GM21786 (cell line): ENCODE results near the gene FNTB.

Experiments used
- ATAC-seq: cut with Tn5 transposase; IDR thresholded peaks from one replicate; pipeline ENCODE4 v1.9.1; 2021; ENCODE audit not compliant: unreplicated experiment

Gene FNTB

GRCh38 chr14:64952598-64953309 lies 33.9 kb upstream of the FNTB start:
- peak; percentile 60 for ATAC-seq

DNA sequence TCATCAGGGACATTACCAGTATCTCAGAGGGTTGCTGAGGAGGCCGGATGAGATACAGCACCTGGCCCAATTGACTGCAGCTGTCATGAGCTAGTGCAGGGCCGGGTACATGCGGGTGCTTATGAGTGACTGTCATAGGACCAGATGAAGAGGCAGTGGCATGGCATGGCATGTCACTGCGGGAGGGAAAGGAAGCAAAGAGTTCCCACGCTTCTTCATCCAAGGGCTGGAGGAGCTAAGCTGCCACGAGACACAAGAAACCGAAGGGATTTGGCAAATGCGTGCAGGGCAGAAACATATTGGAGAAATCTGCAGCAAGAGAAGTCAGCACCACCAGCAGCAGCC lies 33.4 kb upstream of the FNTB start:
- no peak for ATAC-seq

DNA sequence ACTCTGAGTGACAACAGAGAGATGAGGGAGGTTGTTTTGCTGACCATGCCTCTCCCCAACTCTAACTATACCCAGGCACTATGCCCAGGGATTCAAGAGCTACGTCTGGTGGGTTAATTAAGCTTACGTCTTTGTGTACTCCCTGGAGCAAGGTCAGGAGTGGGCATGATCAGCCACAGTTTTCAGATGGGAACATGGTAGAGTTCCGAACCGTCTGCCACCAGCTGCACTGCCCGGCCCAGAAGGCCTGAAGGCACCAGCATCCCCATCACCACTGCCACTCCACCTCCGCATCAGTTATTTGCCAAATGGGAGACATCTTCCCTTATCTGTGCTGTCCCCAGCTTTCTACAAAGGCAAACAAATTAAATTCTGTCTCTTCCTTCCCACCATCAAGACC lies 33.0 kb upstream of the FNTB start:
- ATAC-seq, result no peak

DNA sequence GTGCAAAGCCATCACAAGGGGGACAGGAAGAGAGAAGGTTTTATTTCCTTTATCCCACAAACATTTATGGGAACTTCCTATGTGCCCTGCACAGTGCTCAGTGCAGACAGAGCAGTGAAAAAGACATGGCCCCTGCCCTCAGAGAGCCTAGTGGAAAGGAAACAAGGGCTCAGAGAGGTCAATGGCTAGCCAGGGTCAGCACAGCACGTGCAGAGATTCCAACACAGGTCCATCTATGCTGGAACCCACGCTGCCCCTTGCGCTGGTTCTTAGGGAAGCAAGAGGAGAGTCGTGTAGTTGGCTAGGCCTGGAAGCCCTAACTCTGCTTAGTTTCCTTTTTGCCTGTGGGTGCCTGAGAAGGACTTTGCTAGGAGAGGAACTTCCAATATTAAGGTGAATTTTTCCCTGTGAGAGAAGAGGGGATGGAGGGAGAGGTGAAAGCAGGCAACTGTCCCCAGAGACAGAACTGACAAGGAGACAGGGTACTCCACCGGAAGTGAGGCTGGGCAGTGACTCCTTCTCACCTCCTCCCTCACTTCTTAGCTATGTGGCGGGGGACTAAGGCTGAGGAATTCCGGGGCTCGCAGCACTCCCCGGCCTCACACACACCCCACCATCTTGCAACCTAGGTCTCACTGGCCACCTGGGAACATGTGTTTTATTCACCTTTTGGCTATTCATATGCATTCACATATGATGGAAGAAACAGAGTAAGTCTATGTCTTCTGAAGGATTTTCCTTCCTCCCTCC lies 32.0 kb upstream of the FNTB start:
- no peak for ATAC-seq

- no peak for ATAC-seq
These were observed 31.4 kb upstream of the FNTB start for GRCh38 chr14:64955297-64955696.

- no peak for ATAC-seq
These were observed 29.8 kb upstream of the FNTB start for GRCh38 chr14:64956697-64957406.

DNA sequence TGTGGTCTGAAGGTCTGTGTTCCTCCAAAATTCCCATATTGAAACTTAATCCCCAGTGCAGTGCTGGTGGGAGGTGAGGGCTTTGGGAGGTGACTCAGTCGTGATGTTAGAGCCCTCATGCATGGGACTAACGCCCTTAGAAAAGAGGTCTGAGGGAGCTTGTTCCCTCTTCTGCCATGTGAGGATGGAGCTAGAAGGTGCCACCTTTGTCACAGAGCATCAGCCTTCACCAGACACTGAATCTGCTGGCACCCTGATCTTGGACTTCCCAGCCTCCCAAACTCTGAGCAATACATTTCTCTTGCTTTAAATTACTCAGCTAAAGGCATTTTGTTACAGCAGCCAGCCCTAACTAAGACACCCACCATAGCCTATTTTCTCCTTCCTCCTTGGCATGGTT lies 28.5 kb upstream of the FNTB start:
- no peak for ATAC-seq

- ATAC-seq, result no peak
These were observed 28.0 kb upstream of the FNTB start for GRCh38 chr14:64958743-64959142.

- no peak for ATAC-seq
These were observed 25.9 kb upstream of the FNTB start for GRCh38 chr14:64960762-64961276.

GRCh38 chr14:64963611-64964010 lies 23.1 kb upstream of the FNTB start:
- no peak for ATAC-seq

GRCh38 chr14:64965356-64966000 lies 21.2 kb upstream of the FNTB start:
- no peak for ATAC-seq

DNA sequence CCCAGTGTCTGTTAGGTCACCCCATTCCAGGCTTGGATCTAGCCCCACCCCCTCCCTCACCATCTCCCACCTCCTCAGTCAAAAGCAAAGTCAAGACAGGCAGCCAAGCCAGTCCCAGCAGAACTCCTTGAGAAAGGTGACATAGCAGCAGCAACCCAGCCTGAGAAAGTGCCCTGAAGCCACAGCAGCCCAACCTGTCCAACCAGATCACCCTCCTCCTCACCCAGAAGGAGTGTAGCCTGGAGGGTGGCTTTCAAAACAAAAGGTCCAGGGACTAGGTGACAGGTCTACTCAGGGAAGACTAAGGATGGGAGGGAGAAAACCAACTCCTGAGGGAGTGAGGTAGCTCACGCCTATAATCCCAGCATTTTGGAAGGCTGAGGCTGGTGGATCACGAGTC lies 19.7 kb upstream of the FNTB start:
- no peak for ATAC-seq

DNA sequence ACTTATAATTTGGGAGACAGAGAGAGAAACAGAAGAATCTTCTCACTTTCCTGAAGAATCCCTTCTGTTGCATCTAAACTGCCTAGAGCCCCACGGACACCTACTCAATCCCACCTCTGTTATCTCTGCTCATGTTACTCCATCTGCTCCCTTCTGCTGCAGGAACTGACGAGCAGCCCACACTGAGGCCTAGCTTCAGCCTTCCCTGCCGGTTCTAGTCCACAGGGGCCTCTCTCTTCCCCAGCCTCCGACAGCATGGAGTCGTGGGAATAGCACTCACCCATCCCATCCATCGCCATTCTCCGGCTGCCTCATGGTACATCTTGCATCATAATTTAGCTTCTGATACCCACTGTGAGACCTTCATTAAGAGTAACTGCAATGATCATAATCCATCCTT lies 18.5 kb upstream of the FNTB start:
- ATAC-seq, result no peak

GRCh38 chr14:64968651-64969050 lies 18.0 kb upstream of the FNTB start:
- no peak for ATAC-seq

GRCh38 chr14:64970041-64970440 lies 16.7 kb upstream of the FNTB start:
- ATAC-seq, result no peak

GRCh38 chr14:64970776-64971477 lies 15.8 kb upstream of the FNTB start:
- no peak for ATAC-seq

DNA sequence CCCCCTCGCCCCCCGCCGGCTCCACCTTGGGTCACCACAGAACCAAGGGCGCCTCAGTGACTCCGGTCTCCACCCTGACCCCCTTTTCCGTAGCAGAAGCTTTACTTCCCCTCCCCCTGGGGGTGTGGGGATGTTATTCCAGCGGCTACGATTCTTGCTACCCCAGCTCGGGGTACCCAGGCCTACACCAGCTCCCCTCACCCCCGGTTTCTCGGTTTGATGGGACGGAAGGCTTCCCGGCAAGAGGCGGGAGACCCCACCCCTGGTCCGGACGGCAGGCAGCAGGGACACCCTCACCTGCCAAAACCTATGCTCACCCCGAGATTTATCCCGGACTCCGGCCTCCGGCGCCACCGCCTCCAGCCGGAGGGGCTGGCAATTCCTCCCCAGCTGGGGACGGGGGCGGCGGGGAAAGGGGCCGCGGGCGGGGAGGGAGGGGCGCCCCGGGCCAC lies 15.2 kb upstream of the FNTB start:
- no peak for ATAC-seq

- ATAC-seq, result no peak
These were observed 14.5 kb upstream of the FNTB start, which contains the start of gene RAB15 for GRCh38 chr14:64971943-64972791. Gene RAB15, minus strand, starts transcription at chr14:64972336. Its CDS starts 260 bp downstream, at chr14:64972076.

DNA sequence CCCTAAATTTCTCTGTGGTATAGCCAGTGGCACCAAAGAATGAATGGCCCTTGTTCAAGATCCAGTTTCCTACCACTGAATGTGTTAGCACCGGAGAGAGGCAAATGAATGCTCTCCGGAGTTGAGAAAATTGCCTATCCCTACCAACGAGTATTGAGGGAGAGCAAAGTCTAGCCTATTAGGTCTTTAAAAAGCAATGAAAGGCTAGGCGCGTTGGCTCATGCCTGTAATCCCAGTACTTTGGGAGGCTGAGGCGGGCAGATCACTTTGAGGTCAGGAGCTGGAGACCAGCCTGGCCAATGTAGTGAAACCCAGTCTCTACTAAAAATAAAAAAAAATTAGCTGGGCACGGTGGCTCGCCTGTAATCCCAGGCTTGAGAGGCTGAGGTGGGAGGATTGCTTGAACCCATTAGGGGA lies 13.7 kb upstream of the FNTB start:
- no peak for ATAC-seq

- ATAC-seq, result no peak
These were observed 12.9 kb upstream of the FNTB start for GRCh38 chr14:64973826-64974225.
